Omental fat pad (tissue), 4 donors: ENCODE data around the gene NANOS3. TPM values are rescaled to one million over a fixed set of nuclear protein-coding genes. Genes with fewer than 3 reads are reported as not detected.

ENCODE experiments used
- ATAC-seq: fragments of 150-250 bp; one replicate; pipeline ENCODE4 v1.9.1; 2016; ENCODE audit warnings: mild to moderate bottlenecking, moderate library complexity; ENCODE audit not compliant: low FRiP score
- DNase-seq: peaks from one replicate; pipeline ENCODE4 v3.0.0-alpha.2; 2019; ENCODE audit warnings: low spot score
- total RNA-seq, 4 donors: library from RNA; depleted of rRNA; stranded (reverse); fragments of >200 nt; gene quantifications; one replicate each; pipeline ENCODE4 v1.1.0, GENCODE V29; 2016
- TF ChIP-seq, protein P1 (sequence below), 3 donors: fragments of 450-650 bp; IDR thresholded peaks; one replicate each; pipeline ENCODE4 v1.5.1; 2016 to 2017; ENCODE audit warnings: antibody characterized with exemption in 3 of 3, mild to moderate bottlenecking in 3 of 3, moderate library complexity in 2 of 3

NANOS3 gene
- total RNA-seq, 4 donors from 2014 or later = not detected

- TF ChIP-seq, protein P1, sequence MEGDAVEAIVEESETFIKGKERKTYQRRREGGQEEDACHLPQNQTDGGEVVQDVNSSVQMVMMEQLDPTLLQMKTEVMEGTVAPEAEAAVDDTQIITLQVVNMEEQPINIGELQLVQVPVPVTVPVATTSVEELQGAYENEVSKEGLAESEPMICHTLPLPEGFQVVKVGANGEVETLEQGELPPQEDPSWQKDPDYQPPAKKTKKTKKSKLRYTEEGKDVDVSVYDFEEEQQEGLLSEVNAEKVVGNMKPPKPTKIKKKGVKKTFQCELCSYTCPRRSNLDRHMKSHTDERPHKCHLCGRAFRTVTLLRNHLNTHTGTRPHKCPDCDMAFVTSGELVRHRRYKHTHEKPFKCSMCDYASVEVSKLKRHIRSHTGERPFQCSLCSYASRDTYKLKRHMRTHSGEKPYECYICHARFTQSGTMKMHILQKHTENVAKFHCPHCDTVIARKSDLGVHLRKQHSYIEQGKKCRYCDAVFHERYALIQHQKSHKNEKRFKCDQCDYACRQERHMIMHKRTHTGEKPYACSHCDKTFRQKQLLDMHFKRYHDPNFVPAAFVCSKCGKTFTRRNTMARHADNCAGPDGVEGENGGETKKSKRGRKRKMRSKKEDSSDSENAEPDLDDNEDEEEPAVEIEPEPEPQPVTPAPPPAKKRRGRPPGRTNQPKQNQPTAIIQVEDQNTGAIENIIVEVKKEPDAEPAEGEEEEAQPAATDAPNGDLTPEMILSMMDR (IDR thresholded peaks at IDR 0.05) = no peak
- no peak for DNase-seq
- ATAC-seq = no peak
These were observed 36.4 kb upstream of the NANOS3 start for GRCh38 chr19:13840305-13841085.

GRCh38 chr19:13841086-13841961, 35.6 kb upstream of the NANOS3 start:
- no peak for ATAC-seq
- DNase-seq = no peak
- TF ChIP-seq, protein P1 (IDR thresholded peaks at IDR 0.05) = no peak

GRCh38 chr19:13841962-13842290, 35.0 kb upstream of the NANOS3 start:
- ATAC-seq (no peak), DNase-seq (no peak)
- TF ChIP-seq, protein P1 (IDR thresholded peaks at IDR 0.05) = no peak

DNA sequence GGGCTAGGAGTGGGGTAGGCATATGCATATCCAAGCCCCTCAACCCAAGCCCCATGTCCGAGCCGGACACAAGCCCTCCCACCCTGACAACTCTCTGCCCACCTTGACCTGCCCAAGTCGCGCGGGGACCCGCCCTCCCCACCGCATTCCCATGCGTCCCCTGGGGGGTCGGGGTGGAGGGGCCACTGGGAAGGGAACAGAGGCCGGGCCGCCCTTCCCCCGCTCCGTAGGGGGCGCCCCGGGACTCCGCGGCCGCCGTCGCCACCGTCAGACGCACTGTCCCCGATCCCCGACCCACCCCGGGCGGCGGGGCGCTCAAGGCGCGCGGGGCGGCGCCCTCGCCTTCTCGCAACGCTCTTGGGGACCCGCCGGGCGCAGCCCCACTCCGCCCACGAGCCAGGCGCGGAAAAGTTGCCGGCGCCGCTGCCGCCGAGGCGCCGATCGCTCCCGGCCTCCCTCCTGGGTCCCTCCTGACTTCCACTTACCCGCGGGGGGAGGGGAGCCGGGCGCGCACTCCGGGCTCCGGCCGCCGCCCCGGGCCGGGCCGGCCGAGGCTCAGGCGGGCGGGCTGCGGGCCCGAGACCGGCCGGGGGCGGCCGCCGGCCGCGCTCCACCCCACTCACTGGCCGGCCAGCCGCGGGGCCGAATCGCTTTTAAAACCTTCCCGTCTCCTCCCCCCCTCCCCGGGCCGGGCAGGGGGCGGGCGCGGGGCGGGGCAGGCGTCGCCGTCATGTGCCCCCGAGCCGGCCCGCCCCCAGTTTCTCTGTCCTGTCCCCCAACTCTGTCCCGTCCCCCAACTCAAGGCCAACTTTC, 34.4 kb upstream of the NANOS3 start:
- TF ChIP-seq, protein P1 (IDR thresholded peaks at IDR 0.05) = no peak
- ATAC-seq = peak; percentile 46
- DNase-seq = no peak

GRCh38 chr19:13843104-13843921, 33.6 kb upstream of the NANOS3 start:
- DNase-seq = no peak
- TF ChIP-seq, protein P1 (IDR thresholded peaks at IDR 0.05) = no peak
- no peak for ATAC-seq

DNA sequence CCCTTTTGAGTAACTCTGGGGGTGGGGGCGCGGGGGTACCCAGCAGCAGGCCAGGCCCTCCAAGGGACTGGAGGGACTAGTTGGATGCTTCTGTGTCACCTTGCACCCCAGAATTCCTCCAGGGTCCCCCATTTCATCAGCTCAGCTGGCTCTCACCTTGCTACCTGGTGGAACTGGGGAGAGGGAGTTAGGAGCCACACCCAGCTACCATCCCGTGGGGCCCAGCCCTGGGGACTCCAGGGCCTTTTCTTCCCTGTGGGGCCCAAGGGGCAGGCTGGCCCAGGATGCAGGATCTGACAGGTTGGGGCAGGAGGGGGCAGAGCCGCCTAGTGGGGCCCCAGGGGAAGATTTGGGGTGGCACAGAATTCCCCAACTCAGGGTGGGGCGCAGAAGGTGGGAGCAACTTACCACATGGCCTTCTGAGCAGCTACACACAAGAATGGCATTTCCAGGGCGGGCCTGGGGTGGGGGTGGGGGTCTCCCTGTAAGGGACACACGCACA, 32.8 kb upstream of the NANOS3 start:
- no peak for DNase-seq
- ATAC-seq = no peak

More for the DNA sequence above, 32.8 kb upstream of the NANOS3 start:
- TF ChIP-seq, protein P1 (IDR thresholded peaks at IDR 0.05) = no peak
